Natural killer cell (primary cell): ENCODE data around the gene ATOH8. TPM values are rescaled to one million over a fixed set of nuclear protein-coding genes. Genes with fewer than 3 reads are reported as not detected.

Experiments
- ATAC-seq, 3 donors: fragments of 150-1000 bp in 2 of 3; fragments of 200-7000 bp in 1 of 3; cut with Tn5 transposase; 1 replicate in 1 of 3; 2 replicates in 2 of 3; pipeline ENCODE4 v1.10.0; 2021; ENCODE audit warnings: mild to moderate bottlenecking in 2 of 3, moderate library complexity in 2 of 3
- DNase-seq, 2 donors: peaks; one replicate each; pipeline versions ENCODE4 v3.0.0 to v3.0.0-alpha.2; 2013 to 2021; ENCODE audit warnings: mixed read lengths in 1 of 2
- H3K27ac ChIP-seq: one replicate; pipeline ENCODE4 v1.5.1; 2013; ENCODE audit warnings: mild to moderate bottlenecking, low read length
- H3K27me3 ChIP-seq: one replicate; pipeline ENCODE4 v1.6.1; 2013; ENCODE audit warnings: low read length; ENCODE audit not compliant: control insufficient read depth, insufficient read depth
- H3K36me3 ChIP-seq: one replicate; pipeline ENCODE4 v1.6.1; 2013; ENCODE audit warnings: low read length; ENCODE audit not compliant: control insufficient read depth, insufficient read depth
- H3K4me1 ChIP-seq: one replicate; pipeline ENCODE4 v1.6.1; 2013; ENCODE audit warnings: low read length; ENCODE audit not compliant: control insufficient read depth, insufficient read depth
- H3K4me3 ChIP-seq: one replicate; pipeline ENCODE4 v1.5.1; 2013; ENCODE audit warnings: low read length
- H3K9me3 ChIP-seq: one replicate; pipeline ENCODE4 v1.6.1; 2013; ENCODE audit warnings: low read length; ENCODE audit not compliant: control insufficient read depth, insufficient read depth
- H3K27ac Mint-ChIP-seq, 2 donors: one replicate each; pipeline ENCODE4 v1.8.0; 2022; ENCODE audit warnings: mild to moderate bottlenecking in 2 of 2, mixed read lengths in 2 of 2, moderate library complexity in 1 of 2
- H3K27me3 Mint-ChIP-seq, 2 donors: one replicate each; pipeline ENCODE4 v1.8.0; 2022; ENCODE audit warnings: low read depth in 2 of 2, mixed read lengths in 2 of 2
- H3K36me3 Mint-ChIP-seq: one replicate; pipeline ENCODE4 v1.8.0; 2022; ENCODE audit warnings: mixed read lengths
- H3K4me1 Mint-ChIP-seq, 2 donors: one replicate each; pipeline ENCODE4 v1.8.0; 2022; ENCODE audit warnings: mixed read lengths in 2 of 2
- H3K4me3 Mint-ChIP-seq: one replicate; pipeline ENCODE4 v1.8.0; 2022; ENCODE audit warnings: mild to moderate bottlenecking, moderate library complexity, mixed read lengths
- H3K9me3 Mint-ChIP-seq, 2 donors: one replicate each; pipeline ENCODE4 v1.8.0; 2022; ENCODE audit warnings: mixed read lengths in 2 of 2
- WGBS: methylation state at CpG from one replicate; pipeline ENCODE4 v1.1.7; 2013; ENCODE audit warnings: missing lambda C conversion rate; ENCODE audit not compliant: insufficient coverage; 5-methylcytosine and 5-hydroxymethylcytosine counted together
- intact Hi-C: fragments of 100-400 bp; cut with micrococcal nuclease; formaldehyde crosslinking; loops from one replicate; pipeline ENCODE4 v1.14.2; 2022
- total RNA-seq, 4 donors: library from RNA; stranded (reverse); fragments of 120-200 nt in 1 of 4; gene quantifications; one replicate each; pipeline versions ENCODE4 v1.2.3 to v1.2.4, GENCODE V29; 2013 to 2022
- TF ChIP-seq, protein P1 (sequence below): fragments of 200-600 bp; IDR thresholded peaks from one replicate; pipeline ENCODE4 v1.8.0; 2022; ENCODE audit warnings: antibody characterized with exemption

ATOH8 gene
- total RNA-seq, 3 donors from 2014 or later (not counting 1 experiment from before 2014, with no cell fraction given), result 0.23 TPM; not detected in 2

DNA sequence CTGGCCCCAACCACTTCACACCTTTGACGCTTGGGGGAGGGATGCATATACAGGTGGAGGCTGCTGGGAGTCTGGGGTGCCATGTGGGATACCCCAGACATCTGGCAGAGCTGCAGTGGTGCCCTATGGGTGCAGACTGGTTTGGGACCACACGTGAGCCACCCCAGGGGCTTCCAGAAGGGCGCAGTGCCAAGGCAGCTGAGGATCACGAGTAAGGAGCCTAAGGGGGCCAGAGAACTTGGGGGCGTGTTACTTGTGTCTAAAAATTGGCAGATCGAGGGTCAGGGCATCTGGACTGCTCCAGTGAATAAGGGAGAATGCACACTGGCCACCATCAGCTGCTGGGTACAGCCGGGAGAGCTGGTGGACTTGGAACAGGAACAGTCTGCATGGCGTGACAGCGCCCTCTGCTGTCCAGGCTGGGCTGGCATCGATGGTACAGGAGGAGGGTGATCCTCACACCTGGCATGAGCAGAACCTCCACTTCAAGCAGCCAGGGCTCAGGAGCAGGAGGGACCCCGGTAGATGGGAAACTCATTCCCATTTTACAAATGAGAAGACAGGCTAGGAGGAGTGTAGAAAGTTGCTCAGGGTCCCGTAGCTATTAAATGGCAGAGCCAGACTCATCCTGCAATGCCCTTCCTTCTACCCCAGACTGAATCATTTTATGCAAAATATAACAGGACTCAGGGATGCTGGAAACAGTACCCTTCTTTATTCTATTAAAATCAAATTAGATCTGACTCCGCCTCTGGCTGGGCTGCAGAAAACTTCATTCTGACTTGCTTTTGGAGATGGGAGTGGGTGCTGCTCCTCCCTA, 60.4 kb downstream of the ATOH8 start:
- H3K9me3 ChIP-seq, result no peaks in the 10 kb centered on the region
- H3K4me1 ChIP-seq, result peaks cover 3% of the 10 kb centered on the region
- Mint-ChIP-seq H3K27ac (no peak overlapping the region), H3K4me1 (peaks cover 0 to 6% of the 10 kb centered on the region in 2 donors), H3K4me3 (no peak overlapping the region), H3K9me3 (no peaks in the 10 kb centered on the region), H3K27me3 (peaks cover 5 to 11% of the 10 kb centered on the region in 2 donors), H3K36me3 (no peaks in the 10 kb centered on the region)
- no peaks in the 10 kb centered on the region for H3K36me3 ChIP-seq
- no peak overlapping the region for H3K27ac ChIP-seq
- no peak overlapping the region for H3K4me3 ChIP-seq
- DNase-seq, result peak; percentile 83 to 87
- 32% methylated on average over 11 of the region's 13 CpGs for WGBS
- intact Hi-C loops, result loop anchor here (1.0 to 2.0 kb wide), 5 partner anchors 64 to 393 kb away; no protein-coding TSS in a partner anchor
- peak; percentile 91 to 99 (median 96) for ATAC-seq
- TF ChIP-seq, protein P1, sequence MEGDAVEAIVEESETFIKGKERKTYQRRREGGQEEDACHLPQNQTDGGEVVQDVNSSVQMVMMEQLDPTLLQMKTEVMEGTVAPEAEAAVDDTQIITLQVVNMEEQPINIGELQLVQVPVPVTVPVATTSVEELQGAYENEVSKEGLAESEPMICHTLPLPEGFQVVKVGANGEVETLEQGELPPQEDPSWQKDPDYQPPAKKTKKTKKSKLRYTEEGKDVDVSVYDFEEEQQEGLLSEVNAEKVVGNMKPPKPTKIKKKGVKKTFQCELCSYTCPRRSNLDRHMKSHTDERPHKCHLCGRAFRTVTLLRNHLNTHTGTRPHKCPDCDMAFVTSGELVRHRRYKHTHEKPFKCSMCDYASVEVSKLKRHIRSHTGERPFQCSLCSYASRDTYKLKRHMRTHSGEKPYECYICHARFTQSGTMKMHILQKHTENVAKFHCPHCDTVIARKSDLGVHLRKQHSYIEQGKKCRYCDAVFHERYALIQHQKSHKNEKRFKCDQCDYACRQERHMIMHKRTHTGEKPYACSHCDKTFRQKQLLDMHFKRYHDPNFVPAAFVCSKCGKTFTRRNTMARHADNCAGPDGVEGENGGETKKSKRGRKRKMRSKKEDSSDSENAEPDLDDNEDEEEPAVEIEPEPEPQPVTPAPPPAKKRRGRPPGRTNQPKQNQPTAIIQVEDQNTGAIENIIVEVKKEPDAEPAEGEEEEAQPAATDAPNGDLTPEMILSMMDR, result peak; percentile 92
- no peaks in the 10 kb centered on the region for H3K27me3 ChIP-seq

DNA sequence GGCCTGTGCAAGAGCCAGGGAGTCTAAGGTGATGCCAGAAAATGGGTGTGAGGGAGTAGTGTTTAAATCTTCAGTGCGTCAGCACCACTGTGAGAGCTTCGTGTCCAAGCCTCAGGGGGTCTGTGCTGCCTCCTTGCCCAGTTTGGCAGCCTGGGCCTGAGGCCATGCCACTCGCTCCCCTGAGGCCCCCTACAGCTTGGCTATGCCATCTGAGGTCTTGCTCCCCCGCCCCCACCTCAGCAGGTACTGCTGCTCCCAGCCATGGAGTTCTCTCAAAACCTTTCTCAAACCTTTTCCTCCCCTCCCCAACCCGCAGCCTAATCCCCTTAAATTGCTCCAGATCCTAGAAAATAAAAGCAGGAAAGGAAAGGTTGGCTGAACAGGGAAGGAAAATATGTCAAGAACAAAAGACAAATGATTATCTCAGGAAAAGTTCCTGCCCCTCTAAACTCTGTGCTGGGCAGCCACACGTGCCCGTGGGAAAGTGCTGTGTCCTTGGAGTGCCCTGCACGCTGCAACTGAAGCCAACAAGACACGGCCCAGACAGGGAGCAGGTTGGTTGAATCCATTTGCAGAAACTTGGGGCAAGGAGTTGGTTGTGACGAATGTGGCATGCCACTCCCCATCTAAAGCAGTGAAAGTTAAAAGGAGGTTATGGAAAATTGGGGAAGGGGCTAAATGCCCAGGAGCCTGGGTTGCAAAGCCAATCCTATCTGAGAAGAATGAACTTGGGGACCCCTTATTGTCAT, 61.2 kb downstream of the ATOH8 start:
- intact Hi-C loops, result loop anchor here (1.0 to 2.0 kb wide), 5 partner anchors 65 to 394 kb away; no protein-coding TSS in a partner anchor
- Histone ChIP-seq H3K27me3 (no peaks in the 10 kb centered on the region), H3K27ac (no peak overlapping the region), H3K4me1 (peaks cover 3% of the 10 kb centered on the region), H3K4me3 (no peak overlapping the region), H3K9me3 (no peaks in the 10 kb centered on the region), H3K36me3 (no peaks in the 10 kb centered on the region)
- Mint-ChIP-seq H3K4me3 (no peak overlapping the region), H3K27me3 (peaks cover 5 to 15% of the 10 kb centered on the region in 2 donors), H3K36me3 (no peaks in the 10 kb centered on the region), H3K4me1 (peaks cover 0 to 6% of the 10 kb centered on the region in 2 donors), H3K9me3 (no peaks in the 10 kb centered on the region), H3K27ac (no peak overlapping the region)
- DNase-seq, result no peak
- WGBS, result 88% methylated on average over 10 of the region's 10 CpGs
- TF ChIP-seq, protein P1, result no peak
- ATAC-seq, result no peak

DNA sequence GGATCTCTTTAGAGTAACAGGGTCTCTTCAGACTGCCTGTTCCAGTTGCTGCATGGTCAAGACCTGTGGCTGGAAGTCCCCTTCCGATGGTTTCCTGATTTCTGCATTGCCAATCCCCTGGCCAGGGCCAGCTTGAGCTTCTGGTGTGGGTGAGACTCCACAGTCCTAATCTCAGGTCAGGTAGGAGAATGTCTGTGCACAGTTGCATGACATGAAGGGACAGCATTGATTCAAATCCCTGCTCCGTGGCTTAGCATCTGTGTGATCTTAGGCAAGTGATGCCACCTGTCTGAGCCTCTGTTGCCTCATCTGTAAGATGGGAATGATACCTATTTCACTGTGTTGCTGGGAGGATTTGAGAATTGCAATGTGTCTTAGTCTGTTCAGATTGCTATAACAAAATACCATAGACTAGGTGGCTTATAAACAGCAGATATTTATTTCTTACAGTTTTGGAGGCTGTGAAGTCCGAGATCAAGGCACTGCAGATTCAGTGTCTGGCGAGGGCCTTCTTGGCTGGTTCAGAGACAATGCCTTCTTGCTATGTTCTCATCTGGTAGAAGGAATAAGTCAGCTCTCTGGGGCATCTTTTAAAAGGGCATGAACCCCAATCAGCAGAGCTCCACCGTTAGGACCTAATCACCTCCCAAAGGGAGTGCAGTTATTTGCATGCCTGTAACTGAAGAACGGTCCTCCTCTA, 66.2 kb downstream of the ATOH8 start:
- Mint-ChIP-seq H3K27ac (no peak overlapping the region), H3K4me1 (no peaks in the 10 kb centered on the region), H3K4me3 (no peak overlapping the region), H3K27me3 (peaks cover 7 to 36% of the 10 kb centered on the region in 2 donors), H3K9me3 (no peaks in the 10 kb centered on the region), H3K36me3 (no peaks in the 10 kb centered on the region)
- Histone ChIP-seq H3K9me3 (no peaks in the 10 kb centered on the region), H3K36me3 (no peaks in the 10 kb centered on the region), H3K27me3 (no peaks in the 10 kb centered on the region), H3K4me1 (no peaks in the 10 kb centered on the region), H3K4me3 (no peak overlapping the region), H3K27ac (no peak overlapping the region)
- ATAC-seq (no peak), DNase-seq (no peak)
- WGBS, result 88% methylated on average over 5 of the region's 6 CpGs
- intact Hi-C loops, result no loop called here
- TF ChIP-seq, protein P1, result no peak
